Gastrocnemius medialis (tissue), 4 donors: Measurements from ENCODE around the gene CD101.

Experiments
- POLR2A ChIP-seq, 2 donors: fragments of 450-650 bp; IDR thresholded peaks; one replicate each; pipeline ENCODE4 v1.6.1; 2017; ENCODE audit warnings: antibody characterized with exemption in 2 of 2, mild to moderate bottlenecking in 2 of 2, moderate library complexity in 2 of 2
- TF ChIP-seq, protein P1 (sequence below), 5 experiments: fragments of 450-650 bp in 3 of 5; fragments of 200-600 bp in 2 of 5; sonication (generic) in 2 of 5; IDR thresholded peaks in 4 of 5; conservative IDR thresholded peaks in 1 of 5; 1 replicate in 4 of 5; 2 replicates in 1 of 5; pipeline ENCODE4 v1.5.1; 2016 to 2019; ENCODE audit warnings: antibody characterized with exemption in 5 of 5, mild to moderate bottlenecking in 3 of 5, moderate library complexity in 3 of 5

DNA sequence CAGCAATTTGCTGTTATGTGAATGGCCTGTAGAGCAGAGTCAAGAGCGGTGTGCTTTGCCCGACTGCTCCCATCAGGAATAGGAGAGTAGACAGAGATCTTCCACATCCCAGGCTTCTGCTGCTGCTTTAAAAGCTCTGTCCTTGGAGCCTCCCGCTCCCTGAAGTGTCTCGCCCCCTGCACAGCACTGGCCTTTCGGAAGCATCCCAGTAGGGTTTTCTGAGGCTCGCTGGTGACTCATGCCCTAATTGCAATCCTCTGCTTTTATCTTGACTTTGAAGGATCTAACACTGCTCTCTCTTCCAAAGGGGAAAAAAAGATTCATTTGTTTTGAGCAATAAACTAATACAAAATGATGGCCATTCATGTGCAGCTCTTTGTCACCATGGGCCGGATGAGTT is 13.3 kb upstream of the CD101 start:
- TF ChIP-seq, protein P1, sequence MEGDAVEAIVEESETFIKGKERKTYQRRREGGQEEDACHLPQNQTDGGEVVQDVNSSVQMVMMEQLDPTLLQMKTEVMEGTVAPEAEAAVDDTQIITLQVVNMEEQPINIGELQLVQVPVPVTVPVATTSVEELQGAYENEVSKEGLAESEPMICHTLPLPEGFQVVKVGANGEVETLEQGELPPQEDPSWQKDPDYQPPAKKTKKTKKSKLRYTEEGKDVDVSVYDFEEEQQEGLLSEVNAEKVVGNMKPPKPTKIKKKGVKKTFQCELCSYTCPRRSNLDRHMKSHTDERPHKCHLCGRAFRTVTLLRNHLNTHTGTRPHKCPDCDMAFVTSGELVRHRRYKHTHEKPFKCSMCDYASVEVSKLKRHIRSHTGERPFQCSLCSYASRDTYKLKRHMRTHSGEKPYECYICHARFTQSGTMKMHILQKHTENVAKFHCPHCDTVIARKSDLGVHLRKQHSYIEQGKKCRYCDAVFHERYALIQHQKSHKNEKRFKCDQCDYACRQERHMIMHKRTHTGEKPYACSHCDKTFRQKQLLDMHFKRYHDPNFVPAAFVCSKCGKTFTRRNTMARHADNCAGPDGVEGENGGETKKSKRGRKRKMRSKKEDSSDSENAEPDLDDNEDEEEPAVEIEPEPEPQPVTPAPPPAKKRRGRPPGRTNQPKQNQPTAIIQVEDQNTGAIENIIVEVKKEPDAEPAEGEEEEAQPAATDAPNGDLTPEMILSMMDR (IDR thresholded peaks at IDR 0.05 in 4 of 5, conservative IDR thresholded peaks at IDR 0.05 in 1 of 5), result no peak
- TF ChIP-seq POLR2A (IDR thresholded peaks at IDR 0.05), result no peak
